SW480 (cell line): ENCODE measurements around the gene DISC1.
"Not testable (repeated sequence)": the region's sequence is repeated elsewhere in the genome, so short reads cannot be mapped to it uniquely, and the experiment has no call there.

Experiments used
- DNase-seq: peaks from one replicate; pipeline ENCODE4 v3.0.0-alpha.2; 2016; ENCODE audit warnings: low spot score

The DISC1 gene

DNA sequence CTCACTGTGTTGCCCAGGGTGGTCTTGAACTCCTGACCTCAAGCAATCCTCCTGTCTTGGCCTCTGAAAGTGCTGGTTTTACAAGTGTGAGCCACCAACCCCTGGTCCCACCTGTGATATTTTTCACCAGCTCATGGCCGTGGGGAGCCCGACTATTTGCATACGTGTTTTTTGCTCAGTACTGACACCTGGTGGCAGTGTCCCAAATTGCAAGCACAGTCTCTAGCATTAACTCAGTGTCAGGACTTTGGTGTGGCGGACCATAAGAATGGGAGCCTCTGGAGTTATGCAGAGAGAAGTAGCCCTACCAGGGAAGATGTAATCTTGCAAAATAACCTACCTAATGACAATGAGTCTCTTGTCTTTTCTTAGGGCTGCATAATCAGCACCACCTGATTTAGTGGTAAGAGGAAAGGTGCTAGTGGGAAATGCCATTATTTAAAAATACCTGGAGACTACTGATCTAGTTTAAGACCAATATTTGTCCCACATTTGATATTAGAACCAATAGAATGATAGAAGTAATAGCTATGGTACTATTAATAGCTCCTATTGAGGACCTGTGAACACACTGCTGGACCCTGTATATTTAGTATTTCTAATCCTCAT lies 305.4 kb downstream of the DISC1 start:
- no peak for DNase-seq

DNA sequence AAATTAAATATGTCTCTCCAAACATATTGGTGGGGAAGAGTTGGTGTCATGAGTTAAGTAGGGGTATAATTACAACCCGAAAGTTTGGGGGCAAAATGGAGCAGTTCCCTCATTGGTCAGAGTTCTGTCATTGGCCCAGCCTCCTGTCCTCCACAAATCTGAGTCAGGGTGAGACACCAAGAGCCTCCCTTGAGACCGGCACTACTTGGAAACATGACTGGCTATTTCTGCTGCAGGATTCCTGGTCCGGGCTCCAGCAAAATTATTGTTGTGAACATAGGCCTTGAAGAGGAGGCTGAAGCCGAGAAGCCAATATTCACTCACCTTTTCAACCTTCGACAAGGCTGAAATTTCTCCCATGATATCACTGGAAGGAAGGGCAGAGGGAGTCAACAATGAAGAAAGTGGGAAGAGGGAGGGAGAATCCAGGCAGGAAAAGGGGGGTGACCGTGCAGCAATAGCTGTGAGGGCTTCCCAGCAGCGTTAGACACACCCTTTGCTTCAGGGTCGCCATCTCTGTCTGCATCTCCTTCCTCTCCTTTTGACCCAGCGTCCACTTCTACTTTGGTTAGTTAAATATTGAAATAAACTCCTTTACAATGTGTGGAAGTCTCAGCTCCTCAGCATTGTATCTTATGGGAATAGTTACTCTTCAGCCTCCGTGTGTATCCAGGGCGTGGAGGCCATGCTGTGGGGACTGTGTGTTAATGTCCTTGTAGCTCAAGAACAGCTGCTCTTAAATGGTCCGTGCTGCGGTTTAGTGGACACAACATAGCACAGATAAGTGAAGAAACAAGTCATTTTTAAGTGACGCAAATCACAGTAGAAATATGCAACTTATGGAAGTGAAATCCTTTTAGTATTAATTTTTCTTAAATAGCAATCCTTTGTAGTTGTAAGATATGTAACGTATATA lies 307.4 kb downstream of the DISC1 start:
- DNase-seq, result no peak

DNA sequence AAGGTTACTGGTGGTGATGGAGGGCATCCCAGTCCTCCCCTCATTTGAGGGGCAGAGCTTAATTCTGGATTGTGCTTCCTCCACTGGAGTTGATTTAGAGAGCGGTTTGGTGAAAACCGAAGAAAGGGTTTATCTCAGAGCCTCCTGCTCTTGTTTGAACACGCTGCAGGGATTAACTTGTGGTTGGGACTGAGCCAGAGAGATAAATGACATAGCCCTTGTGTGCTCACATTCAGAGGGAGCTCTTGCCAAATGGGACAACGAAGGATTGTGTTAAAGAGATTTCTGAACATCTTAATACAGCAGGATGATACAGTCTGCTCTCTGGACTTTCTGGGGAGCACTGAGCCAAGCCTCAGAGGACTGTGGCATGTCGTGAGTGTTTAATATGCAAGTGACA lies 308.2 kb downstream of the DISC1 start:
- DNase-seq, result no peak

DNA sequence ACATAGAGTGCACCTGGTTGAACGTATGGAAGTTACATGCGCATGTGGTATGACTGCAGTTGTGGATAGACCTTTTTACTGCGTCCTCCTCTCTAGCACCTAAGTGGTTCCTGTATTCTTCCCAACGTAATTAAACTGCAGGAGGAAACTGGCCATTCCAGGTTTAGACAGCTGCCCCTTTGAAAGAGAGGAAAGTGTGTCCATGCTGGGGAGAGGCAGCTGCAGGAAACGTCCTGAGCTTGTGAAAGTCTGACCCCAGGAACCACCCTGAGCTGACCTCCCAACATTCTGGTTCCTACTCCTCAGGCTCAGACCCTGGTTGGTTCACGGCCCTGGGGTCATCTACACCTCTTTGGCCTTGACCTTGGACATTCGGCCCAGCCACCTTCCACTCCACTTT lies 309.3 kb downstream of the DISC1 start:
- no peak for DNase-seq

DNA sequence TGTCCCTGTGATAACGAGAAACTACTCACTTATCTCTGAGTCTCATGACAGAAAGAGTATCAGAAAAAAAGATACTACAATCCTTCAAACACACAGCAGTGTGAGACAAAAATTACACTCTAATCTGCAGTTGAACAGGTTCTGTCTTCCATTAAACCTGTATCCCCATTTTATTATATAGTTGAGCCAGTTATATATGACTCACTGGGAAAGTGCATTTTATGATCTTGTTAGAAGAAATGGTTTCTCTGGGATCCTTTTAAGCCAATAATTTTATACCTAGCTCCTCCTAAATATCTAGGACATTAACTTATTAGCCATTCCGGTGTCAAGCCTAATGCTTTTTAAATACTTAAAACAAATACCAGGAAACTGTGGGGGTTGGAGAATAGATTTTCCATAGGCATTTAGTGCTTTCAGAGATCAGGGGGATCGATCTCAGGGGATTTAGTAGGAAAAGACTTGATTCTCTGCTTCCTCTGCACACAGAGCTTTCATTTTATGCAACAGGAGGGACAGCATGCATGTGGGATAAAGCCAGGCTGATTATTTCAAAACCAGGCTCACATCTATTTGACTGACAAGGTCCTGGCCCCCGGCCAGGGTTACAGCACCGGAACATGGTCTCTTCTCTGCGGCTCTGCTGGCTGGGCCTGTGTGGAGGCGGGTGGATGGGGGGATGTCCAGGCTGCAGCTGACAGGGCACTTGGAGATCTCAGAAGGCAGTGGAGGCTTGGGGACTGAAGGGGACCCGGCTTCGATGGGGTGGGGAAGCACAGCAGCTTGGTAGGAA lies 310.6 kb downstream of the DISC1 start:
- no peak for DNase-seq

DNA sequence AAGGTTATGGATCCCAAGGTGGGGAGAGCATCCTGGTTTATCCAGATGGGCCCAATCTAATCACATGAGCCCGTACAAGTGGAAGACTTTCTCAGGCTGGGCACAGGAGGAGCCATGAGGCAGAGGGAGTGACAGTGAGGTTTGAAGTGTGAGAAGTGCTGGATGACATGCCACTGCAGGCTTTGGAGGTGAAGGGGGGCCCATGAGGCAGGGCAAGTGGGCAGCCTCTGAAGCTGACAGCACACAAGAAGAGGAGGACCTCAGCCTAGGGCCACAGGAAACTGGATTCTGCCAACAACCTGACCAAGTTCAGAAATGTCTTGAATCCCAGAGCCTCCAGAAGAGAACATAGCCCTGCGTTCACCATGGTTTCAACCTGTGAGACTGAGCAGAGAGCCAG lies 311.6 kb downstream of the DISC1 start:
- no peak for DNase-seq

DNA sequence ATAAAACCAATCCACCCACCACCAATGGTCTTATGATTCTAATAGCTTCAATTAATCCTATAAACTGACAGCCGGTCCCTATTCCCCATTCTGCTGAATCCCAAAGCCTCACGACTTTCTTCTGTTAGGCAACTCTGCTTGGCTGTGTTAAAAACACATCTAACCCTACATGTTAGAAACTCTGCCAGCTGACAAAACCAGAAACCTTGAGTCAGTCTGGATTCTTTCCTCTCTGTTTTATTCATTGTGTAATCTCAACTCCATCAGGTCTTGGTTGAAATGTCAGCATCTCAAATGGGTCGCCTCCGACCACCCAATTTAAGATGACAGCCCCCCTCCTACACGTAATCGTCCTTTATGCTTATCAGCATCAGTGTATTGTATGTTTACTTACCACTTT lies 312.1 kb downstream of the DISC1 start:
- DNase-seq, result no peak

DNA sequence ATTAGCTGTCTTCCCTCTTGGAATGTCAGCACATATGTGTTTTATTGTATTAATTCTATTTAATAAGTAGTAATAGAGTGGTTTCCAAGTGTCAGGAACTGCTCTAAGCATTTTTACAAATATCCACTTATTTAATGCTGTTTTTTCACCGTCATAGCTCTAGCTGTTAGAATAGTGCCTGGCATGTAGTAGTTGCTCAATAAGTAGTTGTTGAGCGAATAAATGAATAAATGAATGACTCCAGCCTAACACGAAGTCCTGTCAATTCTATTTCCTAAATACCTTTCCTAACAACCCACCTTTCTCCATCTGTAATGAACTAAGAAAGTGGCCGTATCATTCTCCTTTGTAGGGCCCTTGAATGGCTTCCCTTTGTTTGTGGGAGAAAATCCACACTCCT lies 312.5 kb downstream of the DISC1 start:
- DNase-seq, result no peak

DNA sequence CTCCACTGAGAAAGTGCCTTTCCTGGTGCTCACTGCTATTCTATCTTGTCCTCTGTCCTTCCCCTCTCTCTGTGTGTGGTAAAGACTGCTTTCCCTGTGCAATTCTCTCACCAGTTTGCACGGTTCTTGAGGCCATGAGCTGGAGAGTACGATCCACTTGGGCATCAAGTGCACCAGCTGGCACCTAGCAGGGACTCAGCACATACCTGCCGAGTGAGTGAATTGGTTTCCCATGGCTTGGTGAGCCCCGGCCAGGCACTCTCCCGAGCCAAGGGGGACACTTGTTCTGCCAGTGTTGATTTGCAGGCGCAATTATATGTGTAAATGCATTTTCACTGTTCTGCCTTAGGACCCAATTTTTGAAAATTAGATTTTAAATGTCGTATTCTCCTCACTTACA lies 313.5 kb downstream of the DISC1 start:
- no peak for DNase-seq

DNA sequence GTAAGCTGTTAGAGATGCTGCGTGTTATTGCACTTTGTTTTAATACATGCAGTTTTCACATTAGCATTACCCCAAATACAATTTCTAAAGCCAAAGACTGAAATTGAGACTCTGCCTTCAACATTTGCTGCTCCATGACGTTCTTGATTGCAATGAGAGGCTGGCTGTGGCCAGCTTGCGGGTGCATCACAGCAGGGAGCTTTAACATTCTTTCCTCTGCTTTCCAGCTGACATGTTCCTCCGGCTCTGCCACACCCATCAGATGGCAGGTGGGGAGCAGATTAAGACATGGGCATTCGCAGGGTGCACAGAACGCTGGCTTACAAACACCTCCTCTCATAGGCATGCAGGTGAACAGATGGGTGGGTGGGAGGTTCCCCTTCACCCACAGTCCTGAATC lies 314.1 kb downstream of the DISC1 start:
- no peak for DNase-seq

DNA sequence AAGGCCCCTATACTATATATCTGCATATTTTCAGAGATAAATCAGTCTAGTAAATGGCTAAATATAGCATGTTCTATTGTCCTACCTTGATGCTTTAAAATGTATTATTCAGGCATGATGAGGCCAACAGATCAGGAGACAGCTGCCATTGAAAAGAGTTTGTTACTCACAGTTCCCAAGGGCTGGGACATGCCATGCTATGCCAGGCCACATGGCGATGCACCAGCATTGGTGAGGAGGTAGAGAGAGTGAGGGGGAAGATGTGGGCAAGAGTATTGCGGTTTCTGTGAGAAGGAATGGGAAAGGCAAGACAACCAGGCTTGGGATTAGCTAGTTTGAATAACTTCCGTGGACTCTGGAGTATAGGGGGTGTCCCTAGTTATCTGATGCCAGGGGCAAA lies 316.5 kb downstream of the DISC1 start:
- DNase-seq, result no peak

DNA sequence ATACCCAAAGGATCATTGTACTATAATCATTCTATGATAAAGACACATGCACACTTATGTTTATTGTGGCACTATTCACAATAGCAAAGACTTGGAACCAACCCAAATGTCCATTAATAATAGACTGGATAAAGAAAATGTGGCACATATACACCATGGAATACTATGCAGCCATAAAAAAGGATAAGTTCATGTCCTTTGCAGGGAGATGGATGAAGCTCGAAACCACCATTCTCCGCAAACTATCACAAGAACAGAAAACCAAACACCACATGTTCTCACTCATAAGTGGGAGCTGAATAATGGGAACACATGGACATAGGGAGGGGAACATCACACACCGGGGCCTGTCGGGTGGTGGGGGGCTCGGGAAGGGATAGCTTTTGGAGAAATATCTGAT lies 321.5 kb downstream of the DISC1 start:
- not testable (repeated sequence) for DNase-seq

DNA sequence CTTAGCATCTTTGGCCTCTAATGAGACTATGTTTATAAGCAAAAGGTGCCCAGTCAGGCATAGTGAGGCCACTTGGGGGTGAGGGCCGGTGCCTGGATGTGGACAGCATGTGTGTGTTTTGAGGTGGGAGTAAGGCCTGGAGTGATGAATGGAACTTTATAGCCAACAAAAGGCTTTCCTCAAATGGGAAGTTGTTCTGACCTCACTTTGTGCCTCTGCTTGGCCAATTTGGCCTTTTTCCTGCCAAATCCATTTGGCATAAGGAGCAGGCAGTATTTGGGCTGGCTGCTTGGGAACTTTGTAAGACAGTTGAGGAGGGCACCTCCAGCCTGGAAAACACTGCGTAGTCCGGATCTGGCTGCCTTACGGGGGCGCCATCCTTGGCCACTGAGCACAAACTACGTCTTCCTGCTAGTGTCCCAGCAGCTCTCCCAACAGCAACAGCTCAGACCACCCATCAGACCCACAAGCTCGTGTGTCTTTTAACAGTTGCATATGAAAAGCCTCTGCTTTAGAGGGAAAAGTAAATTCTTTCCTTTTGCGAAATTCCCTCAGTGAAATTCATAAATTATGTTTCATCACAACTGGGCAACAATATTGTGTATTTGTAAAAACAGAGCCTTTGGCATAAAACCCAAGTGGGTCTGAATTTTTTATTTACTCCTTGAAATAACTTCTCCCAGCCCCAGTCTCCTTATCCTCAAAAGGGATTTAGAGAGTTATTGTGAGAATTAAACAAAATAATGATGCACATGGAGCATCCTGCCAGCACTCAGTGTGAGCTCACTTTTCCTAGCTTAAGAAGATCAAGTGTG lies 322.9 kb downstream of the DISC1 start:
- DNase-seq, result no peak

DNA sequence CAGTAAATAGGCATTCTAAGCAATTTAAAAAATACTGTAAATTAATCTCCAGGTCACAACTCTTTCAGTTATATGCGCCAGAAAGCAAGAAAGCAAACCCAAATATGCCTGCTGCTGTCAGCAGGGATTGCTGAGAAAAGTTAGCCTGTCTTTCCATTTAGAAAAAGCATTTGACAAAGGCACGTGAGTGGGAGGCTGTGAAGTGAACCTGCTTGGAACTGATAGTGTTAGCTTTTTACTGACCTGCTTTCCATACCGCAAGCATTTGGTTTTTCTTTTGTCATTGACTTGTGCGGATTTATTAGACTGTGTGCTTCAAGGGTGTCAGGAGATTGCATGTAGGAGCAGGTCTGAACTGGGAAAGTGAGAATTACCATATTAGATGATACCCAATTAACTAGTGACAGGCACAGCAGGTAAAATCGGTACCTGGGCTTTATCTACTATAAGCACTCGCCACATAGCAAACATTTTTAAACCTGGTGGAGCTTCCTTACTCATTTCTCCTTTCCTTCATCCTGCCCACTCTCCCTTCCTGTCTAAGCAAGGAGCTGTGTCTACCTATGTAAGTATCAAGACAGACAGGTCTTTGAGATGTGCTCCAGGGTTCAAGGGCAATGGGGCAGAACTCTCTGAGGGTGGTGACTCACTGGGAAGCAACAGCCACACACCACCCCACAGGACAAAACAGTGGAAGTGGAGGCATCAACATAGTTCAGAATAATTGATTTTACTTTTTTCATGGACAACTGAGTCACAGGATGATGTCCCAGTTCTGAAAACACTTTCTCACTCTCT lies 323.9 kb downstream of the DISC1 start:
- no peak for DNase-seq

DNA sequence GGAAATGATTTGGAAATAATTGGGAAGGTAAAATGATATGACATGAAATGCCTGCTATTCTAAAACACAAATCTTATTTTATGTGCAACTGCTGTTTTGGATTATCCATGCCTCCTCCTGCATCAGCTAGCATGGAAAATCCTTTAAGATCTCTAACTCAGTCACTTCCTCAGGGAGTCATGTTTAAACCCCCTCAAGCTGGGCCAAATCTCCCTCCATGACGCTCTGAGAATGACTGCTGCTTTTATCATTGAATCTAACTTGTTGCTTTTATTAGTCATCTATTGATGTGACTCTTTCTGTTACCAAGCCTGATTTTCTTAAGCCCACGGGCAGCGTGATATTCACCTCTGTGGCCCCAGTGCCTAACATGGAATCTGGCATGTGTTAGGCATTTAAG lies 324.8 kb downstream of the DISC1 start:
- no peak for DNase-seq

DNA sequence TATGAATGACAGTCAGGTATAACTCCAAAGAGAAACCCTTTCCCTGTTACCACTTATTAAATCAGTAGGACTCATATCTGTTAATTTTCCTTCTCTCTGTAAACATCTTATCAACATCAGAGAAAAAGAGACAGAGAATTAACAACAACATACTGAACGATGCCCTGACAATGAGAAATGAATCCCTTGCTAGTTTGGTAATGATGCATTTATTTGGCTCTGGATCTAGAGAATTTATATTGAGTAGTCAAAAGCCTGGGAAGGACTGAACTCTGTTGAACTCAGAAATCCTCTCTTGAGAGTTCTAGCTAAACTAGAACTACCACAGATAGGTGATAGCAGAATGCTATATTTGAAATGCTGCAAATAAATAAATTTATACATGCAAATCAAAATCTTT lies 325.6 kb downstream of the DISC1 start:
- DNase-seq, result no peak

DNA sequence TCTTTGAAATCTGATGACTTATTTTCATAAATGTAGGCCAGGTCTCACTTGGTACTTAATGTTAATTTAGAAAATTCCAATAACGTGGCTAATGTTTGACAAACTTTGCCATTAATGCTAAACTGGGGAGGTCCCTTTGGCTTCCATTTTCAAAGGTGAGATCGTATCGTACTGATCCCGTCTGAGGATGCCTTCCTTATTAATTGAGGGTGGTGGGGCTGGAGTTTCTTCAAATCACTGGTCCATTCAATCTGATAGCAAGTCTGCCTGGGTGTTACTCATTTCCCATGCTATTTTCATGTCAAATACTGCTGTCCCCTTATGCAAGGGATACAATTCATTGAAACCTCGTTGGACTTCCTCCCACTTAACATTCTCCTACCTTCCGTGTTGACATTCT lies 327.1 kb downstream of the DISC1 start:
- no peak for DNase-seq

DNA sequence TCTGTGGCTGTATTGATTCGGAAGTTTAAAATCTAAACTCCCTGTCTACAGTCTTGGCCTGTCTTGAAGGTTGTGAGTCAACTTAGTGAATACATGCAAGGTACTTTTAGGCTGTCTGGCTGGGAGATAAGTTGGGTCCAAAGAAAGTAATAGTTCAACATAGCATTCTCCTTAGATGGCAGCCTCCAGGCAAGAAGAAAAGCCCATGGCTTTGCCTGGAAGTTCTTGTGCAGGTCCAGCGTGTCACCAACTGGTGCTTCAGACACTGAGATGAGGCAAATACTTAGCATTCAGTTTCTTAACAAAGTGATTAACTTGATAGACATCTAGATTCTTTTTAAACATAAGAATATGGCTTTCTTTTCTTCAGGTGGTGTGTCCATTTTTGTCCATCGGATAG lies 328.2 kb downstream of the DISC1 start:
- no peak for DNase-seq

DNA sequence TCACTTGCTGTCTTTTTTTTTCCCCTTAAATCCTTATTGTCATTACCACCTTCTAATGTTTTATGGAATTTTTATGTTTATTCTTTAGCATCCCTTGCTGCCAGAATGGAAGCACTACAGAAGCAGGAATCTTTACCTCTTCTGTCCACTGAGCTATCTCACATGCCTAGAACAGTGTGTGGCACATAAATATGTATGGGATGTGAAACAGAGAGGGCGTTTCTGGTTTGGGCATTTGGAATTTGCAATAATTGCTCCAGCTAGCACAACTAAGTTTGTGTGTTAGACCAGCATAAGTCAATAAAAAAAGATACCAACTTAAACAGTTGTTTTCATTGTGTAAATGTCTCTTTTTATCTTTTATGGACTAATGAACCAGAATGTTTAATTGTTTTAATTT lies 330.8 kb downstream of the DISC1 start:
- no peak for DNase-seq

DNA sequence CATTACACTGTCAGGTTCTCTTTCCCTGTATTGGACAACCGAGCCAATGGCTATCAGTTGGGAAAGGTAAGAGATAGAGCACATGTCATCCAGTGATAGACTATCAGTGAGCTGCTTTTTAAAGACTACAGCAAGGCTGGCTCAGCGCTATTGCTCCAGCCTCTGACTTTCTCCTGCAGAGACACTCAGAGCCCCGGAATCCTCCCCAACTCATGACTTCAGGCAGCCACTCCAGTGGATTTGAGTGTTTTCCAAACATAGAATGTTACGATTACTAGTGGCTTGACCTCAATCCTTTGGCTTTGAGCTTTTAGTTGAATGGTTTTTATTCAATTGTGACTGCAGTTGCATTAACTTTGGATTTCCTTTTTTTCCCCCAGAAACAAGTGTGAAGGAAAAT lies 331.9 kb downstream of the DISC1 start:
- DNase-seq, result no peak

DNA sequence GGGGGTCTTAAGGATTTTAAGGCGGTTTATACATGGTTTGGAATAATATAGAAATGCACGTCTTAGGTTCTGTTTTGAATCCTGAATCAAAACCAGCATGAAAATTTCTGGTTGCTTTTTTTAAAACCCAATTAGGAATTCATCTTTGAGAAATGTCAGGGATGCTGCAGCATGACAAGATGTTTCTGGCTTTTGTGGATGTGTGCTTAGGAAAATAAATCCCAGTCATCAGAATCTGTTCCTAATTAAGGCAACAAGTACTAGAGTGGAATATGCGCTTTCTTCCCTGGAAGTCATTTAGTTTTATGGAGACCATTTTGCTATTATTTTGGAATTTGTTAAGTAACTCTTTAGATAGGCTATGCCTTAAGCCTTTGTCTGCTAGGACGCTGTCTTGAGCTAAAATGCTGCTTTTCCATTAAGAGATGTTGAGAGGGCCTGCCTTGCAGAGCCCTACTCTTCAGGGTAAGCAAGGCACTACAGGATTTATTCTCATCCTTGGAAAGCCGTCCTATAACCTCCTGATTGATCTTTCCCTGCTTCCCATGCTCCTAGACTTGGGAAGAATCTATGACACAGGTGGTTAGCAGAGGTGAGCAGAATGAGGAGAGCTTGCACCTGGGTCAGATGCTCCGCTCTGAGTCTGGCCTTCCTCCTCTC lies 332.8 kb downstream of the DISC1 start:
- DNase-seq, result no peak
